GM21367 (cell line): Measurements from ENCODE around the gene BET1L.
"Not testable (repeated sequence)": the region's sequence is repeated elsewhere in the genome, so short reads cannot be mapped to it uniquely, and the experiment has no call there.

ENCODE experiments used
- ATAC-seq: cut with Tn5 transposase; IDR thresholded peaks from one replicate; pipeline ENCODE4 v1.9.1; 2021; ENCODE audit not compliant: unreplicated experiment

BET1L gene, protein sequence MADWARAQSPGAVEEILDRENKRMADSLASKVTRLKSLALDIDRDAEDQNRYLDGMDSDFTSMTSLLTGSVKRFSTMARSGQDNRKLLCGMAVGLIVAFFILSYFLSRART

DNA sequence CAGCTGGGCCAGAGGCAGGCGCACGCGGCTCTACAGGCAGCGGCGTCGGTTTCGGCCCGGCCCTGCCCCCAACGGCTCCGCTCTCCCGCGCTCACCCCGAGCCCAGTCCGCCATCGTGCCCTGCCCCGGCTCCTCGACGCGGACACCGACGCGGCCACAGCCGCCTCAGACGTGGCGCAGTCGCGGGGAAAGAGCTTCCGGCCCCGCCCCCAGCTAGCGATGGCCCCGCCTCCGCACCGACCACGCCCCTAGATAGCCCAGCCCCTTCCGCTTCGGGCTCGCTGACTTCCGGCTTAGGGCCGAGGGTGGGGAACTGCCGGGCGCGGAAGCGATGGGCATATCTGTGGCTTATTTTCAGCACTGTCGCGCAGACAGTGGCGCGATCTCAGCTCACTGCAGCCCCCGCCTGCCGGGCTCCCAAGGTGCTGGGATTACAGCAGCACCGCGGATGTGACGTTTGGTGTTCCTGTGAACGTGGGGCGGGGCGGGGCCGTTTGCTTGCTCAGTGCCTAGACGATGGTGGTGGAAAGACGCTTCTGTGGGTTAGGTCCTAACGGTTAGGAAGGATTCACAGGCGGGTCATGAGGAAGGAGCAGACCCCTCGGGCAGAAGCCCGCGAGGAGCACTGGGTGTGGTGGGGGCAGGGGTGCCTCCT, at the start of gene BET1L, which contains the start of gene RIC8A:
TSS of gene BET1L (minus strand) at position 192 of the 655 bp plus-strand sequence. CDS start at position 114, 78 bp downstream.
TSS of gene RIC8A (plus strand) at position 501 of the 655 bp plus-strand sequence. CDS start 1,147 bp downstream, outside the sequence.
- peak; percentile 63 for ATAC-seq

GRCh38 chr11:255816-256215, 48.6 kb upstream of the BET1L start:
- ATAC-seq, result no peak

- no peak for ATAC-seq
These were observed 48.0 kb upstream of the BET1L start for GRCh38 chr11:255176-255575.

- no peak for ATAC-seq
These were observed 46.7 kb upstream of the BET1L start for GRCh38 chr11:253886-254270.

- no peak for ATAC-seq
These were observed 46.1 kb upstream of the BET1L start for GRCh38 chr11:253160-253885.

DNA sequence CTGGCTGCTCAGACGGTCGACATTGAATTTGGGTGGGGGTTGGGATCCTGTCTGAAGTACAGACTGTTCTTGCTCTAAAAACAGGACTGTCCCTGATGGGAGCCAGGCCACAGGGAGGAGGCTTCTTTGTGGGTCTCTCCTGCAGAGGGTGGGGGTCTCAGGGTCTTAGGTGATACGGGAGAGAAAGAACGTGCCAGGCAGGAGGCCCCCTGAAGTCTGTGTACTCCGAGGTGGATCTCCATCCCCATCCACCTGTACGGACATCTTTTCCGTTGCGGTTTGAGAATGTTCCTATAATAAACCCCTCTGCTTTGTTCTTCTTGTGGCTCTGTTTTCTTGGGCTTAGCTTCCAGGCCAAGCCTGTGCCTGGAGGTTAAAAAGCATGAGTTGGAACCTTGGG, 45.5 kb upstream of the BET1L start:
- no peak for ATAC-seq

- ATAC-seq, result no peak
These were observed 44.4 kb upstream of the BET1L start for GRCh38 chr11:251550-251949.

DNA sequence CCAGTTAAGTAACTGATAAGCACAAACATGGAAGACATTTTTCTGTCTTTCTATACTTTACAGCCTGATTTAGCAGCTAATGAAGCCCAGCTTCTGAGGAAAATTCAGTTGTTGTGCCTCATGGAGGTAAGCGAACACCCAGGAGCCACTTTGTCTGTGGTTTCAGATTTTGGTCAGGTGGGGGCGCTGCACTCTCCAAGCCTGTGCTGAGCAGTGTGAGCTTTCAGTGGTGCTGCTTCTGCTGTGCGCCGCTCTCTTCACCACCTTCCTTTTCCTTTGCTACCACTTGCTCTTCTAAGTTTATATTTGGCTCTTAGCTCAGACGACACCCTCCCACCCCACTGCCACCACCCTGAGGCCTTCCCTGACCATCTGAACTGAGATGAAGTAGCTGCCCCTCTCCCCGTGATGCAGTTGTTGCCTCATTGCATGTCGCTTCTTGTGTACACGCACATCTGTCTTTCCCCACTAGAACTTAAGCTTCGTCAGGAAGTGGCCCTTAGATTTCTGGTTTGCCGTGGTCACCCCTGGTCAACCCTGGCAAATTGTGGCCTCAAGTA, 43.6 kb upstream of the BET1L start:
- ATAC-seq, result no peak

- ATAC-seq, result no peak
These were observed 43.1 kb upstream of the BET1L start for GRCh38 chr11:250274-250673.

GRCh38 chr11:249062-249461, 41.9 kb upstream of the BET1L start:
- no peak for ATAC-seq

DNA sequence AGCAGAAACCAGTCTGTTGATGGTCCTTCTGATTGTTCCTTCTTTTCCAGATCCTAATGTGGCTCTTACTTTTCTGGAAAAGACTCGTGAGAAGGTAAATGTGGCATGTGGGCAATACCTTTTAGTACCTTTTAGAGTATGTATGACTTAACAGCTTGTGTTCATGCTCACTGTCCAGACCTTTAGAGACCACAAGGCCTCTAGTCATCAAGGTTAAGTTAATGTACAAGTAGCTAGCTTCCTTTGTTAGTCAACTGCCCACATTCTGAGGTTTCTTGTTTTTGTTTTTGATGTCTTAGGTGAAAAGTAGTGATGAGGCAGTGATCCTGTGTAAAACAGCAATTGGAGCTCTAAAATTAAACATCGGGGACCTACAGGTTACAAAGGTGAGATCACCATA, 37.2 kb upstream of the BET1L start:
- ATAC-seq, result no peak

DNA sequence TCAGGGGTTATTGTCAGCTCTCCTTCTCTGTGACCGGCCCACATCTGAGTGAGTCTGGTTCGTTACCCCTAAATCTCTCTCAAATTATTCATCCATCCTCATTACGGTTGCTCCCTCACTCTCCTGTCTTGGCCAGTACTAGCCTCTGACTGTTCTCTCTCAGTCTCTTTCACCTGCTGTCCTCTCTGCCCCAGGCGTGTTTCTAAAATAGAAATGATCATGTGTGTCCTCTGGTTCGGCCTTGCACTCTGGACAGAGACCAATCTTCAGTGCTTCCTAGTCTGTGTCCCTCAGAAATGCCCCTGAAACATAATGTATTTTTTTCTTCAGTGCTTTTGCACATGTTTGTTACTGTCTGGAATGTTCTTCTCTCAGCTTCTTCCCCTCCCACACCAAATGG, 34.4 kb upstream of the BET1L start:
- no peak for ATAC-seq

- no peak for ATAC-seq
These were observed 33.1 kb upstream of the BET1L start for GRCh38 chr11:240315-240714.

DNA sequence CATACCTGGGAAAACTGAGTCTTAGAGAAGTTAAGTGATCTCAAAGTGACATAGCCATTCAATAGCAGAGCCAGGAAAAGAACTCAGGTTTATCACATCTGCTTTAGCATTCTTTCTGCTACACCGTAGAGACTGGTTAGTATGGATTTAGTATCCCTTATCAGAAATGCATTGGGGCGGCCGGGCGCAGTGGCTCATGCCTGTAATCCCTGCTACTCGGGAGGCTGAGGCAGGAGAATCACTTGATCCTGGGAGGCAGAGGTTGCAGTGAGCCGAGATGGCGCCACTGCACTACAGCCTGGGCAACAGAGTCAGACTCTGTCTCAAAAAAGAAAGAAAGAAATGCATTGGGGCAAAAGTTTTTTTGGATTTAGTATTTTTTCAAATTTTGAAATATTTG, 31.1 kb upstream of the BET1L start:
- not testable (repeated sequence) for ATAC-seq

GRCh38 chr11:236774-237767, 29.9 kb upstream of the BET1L start, which contains the start of gene PSMD13:
Gene PSMD13 (plus strand): TSS chr11:236976. CDS start chr11:237050, 74 bp downstream.
- peak; percentile 62 for ATAC-seq

DNA sequence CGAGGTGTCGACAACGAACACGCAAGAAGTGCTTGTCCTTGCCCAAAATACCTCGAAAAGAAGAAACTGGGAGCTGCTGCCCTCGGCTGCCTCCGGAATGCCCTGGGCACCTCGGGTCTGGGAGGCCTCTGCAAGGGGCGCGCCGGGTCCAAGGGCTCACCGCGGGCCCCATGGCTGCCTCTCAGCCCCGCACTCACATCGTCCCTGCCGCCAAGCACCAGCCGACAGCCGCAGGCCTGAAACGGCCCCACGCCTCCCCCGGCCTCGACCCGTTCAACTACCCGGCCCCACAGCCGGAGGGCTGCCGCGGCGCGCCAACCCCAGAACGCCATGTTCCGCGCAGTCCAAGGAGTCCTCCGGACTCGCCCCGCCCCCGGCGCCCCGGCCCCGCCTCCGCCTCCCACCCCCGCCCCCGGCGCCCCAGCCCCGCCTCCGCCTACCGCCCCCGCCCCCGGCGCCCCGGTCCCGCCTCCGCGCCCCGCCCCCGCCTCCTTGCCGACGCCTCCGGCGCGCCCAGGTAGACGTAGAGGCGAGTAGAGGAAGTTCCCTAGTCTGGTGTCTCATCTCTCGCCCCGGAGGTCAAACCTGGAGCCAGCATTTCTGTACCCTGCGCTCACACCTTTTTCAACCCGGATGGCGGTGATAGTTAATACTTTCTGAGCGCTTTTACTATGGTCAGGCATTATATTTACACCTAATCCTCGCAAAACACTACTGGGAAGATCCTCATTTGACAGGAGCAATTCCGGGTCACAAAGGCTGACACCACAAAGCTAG, 29.0 kb upstream of the BET1L start, which contains the start of gene SIRT3:
TSS of gene SIRT3 (minus strand) at position 346 of the 777 bp plus-strand sequence. CDS start at position 332, 14 bp downstream.
- ATAC-seq, result peak; percentile 56

- peak; percentile 5 for ATAC-seq
These were observed 28.4 kb upstream of the BET1L start for GRCh38 chr11:235609-235996.

DNA sequence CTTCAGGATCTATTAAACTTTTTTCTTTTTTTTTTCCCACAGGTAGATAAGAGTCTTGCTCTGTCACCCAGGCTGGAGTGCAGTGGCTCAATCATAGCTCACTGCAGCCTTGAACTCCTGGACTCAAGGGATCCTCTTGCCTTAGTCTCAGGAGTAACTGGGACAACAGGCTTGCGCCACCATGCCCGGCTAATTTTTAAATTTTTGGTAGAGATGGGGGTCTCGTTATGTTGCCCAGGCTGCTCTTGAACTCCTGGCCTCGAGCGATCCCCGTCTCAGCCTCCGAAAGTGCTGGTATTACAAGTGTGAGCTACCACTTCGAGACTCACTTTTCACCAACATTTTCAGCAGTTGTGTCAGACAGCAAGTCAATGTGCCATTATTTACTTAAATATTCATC, 28.0 kb upstream of the BET1L start:
- ATAC-seq, result no peak

- no peak for ATAC-seq
These were observed 25.8 kb upstream of the BET1L start for GRCh38 chr11:232783-233565.
